GM12892 (cell line): ENCODE results near the gene NUP188.

ENCODE experiments used
- DNase-seq: peaks from one replicate; pipeline ENCODE4 v3.0.0; 2011; ENCODE audit not compliant: insufficient read length
- FAIRE-seq: peaks from 2 replicates; lab custom pipeline; 2011; peaks lifted over from hg19 to GRCh38; lab: Jason Lieb, UNC
- POLR2A ChIP-seq: IDR thresholded peaks from 2 replicates; pipeline ENCODE4 v1.6.1; 2011; ENCODE audit warnings: low read depth, low read length, control low read depth
- POLR2AphosphoS5 ChIP-seq: IDR thresholded peaks from 2 replicates; pipeline ENCODE4 v1.6.1; 2011; ENCODE audit warnings: low read depth, low read length, control low read depth
- TAF1 ChIP-seq: IDR thresholded peaks from 2 replicates; pipeline ENCODE4 v1.6.1; 2011; ENCODE audit warnings: low read depth, mild to moderate bottlenecking, control low read depth, low read length, borderline replicate concordance

The NUP188 gene

DNA sequence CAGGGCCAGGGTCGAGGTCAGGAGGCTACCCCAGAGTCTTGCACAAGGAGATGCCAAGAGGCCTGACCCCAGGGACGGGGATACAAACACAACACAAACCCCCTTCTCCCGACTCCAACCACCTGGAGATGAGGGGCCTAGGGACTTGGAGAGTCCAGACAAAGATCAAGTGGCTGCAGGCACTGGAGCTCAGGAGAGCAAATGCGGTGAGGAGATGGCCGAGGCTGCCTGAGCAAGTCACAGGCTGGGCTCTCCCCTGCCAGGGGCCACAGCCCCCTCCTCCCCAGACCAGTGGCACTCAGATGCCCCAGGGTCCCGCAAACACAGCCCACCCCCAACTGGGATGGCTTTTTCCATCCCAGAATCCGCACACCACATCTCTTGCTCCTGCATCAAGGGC is 64.8 kb downstream of the NUP188 start:
- DNase-seq = no peak

DNA sequence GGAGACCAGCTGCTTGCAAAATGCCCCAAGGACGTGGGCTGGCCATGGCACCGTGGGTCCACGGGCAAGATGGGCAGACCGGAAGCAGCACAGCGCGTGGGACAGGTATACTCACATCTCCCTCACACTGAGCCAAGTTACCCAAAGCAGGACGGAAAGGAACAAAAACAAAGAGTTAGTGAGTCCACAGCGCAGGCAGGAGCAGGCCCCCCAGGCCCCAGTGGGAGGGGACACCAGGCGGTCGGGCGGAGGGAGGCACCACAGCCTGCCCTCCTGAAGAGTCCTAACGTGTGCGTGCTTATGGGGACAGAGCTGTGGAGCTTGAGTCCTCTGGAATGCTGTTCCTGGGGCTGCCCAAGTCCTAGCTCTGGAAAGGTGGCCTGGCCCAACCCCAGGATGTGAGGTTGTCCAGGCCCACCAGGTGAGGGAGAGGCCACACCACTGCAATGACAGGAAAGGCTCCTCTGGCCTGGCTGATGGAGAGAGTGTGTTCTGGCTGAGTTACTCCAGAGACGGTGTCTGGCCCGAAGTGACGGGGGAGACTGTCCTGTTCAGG is 65.5 kb downstream of the NUP188 start:
- DNase-seq = no peak
- no peak for FAIRE-seq
- TF ChIP-seq POLR2A = no peak
- no peak for TF ChIP-seq POLR2AphosphoS5
- TF ChIP-seq TAF1 = no peak

More for the DNA sequence above, 64.8 kb downstream of the NUP188 start:
- FAIRE-seq = no peak
- TF ChIP-seq POLR2A = no peak
- TF ChIP-seq POLR2AphosphoS5 = no peak
- TF ChIP-seq TAF1 = no peak

DNA sequence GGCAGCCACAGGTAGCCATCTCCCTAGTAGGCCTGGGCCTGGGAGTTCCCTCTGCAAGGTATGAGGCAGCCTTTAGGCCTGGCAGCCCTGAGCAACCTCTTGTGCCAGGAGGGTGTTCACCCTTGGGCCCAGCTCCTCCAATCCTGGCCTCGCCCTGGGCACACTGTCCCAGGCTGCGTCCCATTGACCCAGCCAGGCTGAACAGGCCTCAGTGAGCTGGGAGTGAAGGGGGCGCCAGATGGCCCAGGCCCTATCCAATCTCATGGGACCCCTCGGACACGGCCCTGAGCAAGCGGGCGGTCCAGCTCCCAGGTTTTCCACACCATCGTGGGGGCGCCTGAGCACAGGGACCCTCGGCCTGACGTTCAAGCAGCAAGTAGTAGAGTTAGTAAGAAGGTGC is 66.2 kb downstream of the NUP188 start:
- TF ChIP-seq POLR2A = no peak
- TF ChIP-seq TAF1 = no peak
- TF ChIP-seq POLR2AphosphoS5 = no peak
- DNase-seq (no peak), FAIRE-seq (no peak)

DNA sequence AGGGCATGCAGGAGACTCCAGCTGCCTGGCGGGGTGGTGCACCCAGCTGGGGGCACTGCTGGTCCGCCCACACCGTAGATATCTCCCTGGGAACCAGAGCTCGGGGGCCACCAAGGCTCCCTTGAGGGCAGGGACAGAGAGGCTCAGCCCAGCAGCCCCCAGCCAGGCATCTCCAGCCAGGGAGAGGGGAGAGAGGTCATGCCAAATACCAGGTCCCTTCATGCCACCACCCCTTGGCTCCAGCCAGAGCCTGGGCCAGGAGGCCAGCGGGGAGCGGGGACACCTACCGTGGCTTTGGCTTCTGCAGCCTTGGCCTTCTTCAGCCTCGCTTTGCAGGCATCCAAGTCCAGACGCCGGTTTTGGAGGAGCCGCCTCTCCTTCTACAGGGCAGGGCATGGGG is 66.6 kb downstream of the NUP188 start:
- DNase-seq (no peak), FAIRE-seq (no peak)
- TF ChIP-seq POLR2A (no peak), POLR2AphosphoS5 (no peak), TAF1 (no peak)

DNA sequence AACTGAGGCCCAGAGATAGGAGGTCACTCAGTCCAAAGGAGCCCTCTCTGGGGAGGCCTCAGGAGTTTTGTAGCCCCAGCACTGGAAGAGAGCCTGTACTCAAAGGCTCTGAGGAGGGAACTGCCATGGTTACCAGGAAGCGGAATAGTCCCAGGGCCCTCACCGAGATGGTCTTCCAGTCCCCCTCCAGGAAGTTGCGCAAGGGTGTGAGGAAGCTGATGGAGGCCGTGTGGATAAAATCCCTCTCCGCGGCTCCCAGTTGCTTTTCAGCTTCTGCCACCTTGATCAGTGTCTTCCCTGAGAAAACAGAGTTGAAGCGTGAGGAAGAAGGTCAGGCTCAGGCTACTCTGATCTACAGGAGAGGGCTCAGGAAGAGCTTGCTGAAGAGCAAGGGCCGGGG is 67.1 kb downstream of the NUP188 start:
- TF ChIP-seq POLR2AphosphoS5 = no peak
- no peak for TF ChIP-seq TAF1
- no peak for TF ChIP-seq POLR2A
- FAIRE-seq (no peak), DNase-seq (no peak)

DNA sequence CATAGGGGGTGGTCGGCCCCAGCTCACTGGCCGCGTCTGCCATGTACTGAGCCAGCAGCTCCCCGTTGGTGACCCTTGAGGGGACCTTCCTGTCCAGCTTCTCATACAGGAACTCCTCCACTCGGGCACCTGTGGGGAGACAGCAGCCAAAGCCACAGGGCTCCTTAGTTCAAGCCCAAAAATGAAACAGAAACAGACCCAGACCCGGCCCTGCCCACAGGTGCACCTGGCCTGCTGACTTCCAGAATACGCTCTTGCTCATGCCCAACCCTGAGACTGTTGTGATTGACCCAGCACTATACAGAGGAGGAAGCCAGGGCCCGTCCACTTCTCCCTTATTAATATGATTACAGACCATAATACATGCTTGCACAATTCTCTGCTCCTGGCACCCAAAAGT is 73.6 kb downstream of the NUP188 start:
- FAIRE-seq (no peak), DNase-seq (peak; percentile 56)
- TF ChIP-seq POLR2A = no peak
- TF ChIP-seq TAF1 = no peak
- no peak for TF ChIP-seq POLR2AphosphoS5

DNA sequence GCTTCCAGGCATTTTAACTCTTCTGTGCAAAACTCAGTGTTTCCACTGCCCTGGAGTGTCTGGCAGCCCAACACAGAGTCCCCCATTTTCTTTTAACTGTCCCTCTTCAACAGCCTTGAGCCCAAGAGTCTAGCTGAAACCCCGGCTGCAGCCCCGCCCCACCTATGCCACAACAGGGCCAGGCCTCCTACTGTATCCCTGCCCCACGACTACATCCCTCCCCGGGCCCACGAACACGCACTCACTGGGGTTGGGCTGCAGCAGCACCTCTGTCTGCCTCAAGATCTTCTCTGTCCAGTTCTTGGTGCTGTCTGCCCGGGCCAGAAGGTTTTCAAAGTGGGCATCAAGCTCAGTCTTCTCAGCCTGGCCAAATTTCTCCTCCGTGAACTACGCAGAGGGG is 74.5 kb downstream of the NUP188 start:
- no peak for DNase-seq
- FAIRE-seq = no peak
- no peak for TF ChIP-seq TAF1
- no peak for TF ChIP-seq POLR2A
- TF ChIP-seq POLR2AphosphoS5 = no peak

DNA sequence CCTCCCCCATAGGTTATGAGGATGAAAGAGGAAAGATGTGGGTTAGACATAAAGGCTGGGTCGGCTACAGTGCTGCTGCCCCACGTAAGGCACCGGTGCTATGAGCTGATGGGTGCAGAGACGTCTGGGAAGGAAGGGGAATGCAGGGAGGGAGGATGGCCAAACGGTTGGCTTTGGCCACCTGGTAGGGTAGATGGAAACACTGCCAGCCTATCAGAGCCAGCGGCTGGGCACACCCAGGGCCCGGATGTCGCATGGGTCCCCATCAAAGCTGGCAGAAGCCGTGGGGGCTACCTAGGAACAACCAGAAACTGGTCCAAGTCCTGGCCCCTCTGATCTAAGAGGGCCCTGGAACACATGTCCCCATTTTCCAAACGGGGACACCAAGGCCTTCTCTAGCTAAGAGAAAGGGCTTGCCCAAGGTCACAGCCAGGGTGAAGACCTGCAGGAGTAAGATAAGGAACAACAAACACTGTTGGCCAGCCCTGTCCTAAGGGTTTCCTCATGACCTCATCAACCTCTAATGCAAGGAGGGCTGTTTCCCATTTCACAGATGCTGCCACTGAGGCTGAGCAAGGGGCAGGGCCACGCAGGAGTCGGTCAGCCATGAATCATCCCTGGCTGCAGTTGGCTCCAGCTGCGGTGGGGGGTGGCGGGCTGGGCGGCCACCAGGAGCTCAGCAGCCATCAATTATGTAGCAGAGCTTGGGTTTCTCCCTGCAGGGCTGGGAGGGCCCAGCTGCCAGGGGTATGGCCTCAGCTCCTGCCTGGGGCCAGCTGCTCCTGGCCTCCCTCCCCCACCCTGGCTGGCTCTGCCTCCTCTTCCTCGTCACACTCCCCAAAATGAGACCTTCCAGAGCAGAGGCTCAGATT is 75.8 kb downstream of the NUP188 start:
- DNase-seq (no peak), FAIRE-seq (no peak)
- TF ChIP-seq POLR2AphosphoS5 (no peak), TAF1 (no peak), POLR2A (no peak)

DNA sequence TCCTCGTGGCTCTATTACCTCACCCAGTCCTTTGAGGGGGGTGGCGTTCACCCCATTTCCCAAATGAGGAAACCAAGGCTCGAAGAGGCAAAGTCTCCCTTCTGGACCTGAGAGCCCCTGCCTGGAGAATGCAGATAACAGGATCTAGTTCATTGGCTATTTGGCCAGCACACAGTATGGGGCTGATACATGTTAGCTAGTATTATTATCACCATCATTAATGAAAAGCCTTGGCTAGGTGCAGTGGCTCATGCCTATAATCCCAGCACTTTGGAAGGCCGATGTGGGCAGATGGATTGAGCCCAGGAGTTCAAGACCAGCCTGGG is 76.4 kb downstream of the NUP188 start:
- DNase-seq = no peak
- no peak for FAIRE-seq

DNA sequence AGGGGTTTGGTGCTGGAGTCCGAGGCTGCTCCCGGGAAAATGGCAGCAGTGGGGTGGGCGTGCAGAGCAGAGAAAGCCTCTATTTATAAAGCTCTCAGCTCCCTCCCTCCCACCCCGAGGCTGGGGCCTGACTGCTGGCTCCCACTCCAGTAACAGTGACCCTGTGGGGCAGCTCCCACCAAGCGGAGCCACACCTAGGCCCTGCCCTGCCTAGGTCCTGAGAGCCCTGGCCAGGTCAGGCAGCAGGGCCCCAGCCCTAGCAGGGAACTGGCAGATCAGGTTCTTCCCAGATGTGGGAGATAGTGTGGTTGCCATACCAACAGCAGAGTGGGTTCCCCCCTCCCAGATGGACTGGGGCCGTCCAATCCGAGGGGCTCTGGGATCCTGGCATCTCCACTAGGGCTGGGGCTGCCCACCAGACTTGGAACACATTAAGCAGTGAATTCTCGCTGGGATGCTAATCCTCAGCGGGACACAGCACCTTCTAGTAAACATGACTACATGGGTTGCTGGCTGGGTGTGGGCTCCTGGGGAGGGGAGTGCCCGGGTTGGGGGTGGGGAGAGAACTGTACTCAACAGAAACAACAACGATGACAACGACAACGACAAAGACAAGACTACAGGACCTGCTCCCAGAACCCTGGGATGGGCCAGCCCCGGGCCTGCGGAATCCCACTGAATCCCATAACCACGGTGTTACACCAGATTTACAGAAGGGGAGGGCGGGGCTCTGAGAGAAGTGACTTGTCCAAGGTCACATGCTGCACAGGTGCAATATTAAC is 79.1 kb downstream of the NUP188 start:
- DNase-seq (no peak), FAIRE-seq (no peak)
- TF ChIP-seq TAF1 (no peak), POLR2A (no peak), POLR2AphosphoS5 (no peak)

More for the DNA sequence above, 76.4 kb downstream of the NUP188 start:
- no peak for TF ChIP-seq POLR2AphosphoS5
- TF ChIP-seq POLR2A = no peak
- TF ChIP-seq TAF1 = no peak

DNA sequence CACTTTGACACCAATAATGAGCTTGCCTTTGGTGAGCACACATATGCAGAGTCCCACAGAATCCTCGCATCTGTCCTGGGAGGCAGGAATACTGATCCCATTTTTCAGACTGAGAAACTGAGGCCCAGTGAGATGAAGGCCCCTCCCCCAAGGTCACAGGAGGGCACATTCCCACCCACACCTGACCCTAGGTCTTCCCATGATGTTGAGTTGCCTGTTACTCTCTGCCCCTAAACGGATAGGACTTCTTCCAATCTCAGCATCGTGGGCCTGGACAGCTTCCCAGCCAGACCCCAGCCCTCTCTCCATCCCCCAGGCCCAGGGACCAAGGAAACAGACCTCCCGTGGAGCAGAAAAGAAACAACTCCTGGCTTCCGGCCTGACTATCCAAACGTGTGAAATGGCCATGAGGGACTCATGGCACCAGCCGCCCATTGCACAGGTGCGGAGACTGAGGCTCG is 79.8 kb downstream of the NUP188 start:
- FAIRE-seq = no peak
- TF ChIP-seq TAF1 (no peak), POLR2A (no peak), POLR2AphosphoS5 (no peak)
- no peak for DNase-seq

DNA sequence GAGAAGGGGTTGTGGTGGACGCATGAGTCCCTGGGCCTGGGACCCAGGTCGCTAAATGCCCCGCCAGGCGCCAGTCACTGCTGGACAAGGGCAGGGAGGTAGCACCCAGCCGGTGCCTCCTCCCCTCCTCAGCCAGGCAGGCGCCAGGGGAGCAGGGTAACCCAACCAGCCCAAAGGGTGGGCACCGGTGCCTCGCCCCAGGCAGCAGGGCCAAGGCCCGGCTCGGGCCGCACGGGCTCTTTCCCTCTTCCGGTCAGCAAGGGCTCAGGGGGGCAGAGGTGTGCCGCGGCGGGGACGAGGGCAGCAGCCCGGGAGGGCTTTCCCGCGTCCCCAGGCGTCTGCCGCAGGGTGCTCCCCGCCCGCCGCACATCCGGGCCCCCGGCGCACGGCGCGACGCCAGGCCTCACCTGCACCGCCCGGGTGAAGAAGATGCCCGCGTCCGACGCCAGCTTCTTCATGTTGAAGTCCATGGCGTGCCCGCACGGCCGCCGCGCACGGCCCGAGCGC is 80.2 kb downstream of the NUP188 start:
- FAIRE-seq (no peak), DNase-seq (no peak)
- TF ChIP-seq POLR2A (no peak), TAF1 (no peak), POLR2AphosphoS5 (no peak)
